Measurements from ENCODE around the gene ATP8B3.

ATP8B3 gene

DNA sequence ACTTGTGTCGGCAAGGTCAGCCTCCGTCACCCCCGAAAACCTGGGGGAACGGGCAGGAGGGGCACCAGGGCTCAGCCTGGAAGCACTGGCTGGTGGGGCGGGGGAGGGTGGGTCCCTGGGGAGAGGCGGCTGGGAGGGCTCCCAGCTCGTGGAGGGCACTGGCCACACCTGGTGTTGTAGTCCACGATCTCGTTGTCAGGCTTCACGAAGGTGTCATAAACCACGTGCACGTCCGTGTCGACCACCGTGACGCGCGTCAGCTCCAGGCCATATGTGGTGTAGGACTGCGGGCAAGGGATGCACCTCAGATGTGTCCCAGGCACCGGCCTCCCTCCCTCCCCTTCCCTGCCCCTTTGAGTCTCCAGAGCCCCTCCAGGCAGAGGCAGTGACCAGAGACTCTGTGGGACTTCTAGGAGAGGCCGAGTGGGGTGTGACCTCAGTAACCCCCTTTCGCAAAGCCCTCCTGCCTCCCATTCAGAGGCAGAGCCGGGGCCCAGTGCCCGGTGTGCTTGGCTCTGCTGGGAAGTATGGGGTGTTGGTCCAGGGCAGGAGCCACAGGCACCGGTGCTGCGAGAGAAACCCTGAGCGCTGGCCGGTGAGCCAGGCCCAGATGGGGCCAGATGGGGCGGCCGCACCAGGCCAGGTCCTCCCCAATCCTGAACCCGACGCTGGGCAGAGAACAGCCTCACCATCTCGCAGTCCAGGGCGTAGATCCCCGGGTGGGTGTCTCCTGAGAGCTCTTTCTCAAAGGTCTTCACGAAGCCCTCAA lies 4.6 kb upstream of the ATP8B3 start:
- DNase-seq (ENCODE audit: low read depth): no peak

DNA sequence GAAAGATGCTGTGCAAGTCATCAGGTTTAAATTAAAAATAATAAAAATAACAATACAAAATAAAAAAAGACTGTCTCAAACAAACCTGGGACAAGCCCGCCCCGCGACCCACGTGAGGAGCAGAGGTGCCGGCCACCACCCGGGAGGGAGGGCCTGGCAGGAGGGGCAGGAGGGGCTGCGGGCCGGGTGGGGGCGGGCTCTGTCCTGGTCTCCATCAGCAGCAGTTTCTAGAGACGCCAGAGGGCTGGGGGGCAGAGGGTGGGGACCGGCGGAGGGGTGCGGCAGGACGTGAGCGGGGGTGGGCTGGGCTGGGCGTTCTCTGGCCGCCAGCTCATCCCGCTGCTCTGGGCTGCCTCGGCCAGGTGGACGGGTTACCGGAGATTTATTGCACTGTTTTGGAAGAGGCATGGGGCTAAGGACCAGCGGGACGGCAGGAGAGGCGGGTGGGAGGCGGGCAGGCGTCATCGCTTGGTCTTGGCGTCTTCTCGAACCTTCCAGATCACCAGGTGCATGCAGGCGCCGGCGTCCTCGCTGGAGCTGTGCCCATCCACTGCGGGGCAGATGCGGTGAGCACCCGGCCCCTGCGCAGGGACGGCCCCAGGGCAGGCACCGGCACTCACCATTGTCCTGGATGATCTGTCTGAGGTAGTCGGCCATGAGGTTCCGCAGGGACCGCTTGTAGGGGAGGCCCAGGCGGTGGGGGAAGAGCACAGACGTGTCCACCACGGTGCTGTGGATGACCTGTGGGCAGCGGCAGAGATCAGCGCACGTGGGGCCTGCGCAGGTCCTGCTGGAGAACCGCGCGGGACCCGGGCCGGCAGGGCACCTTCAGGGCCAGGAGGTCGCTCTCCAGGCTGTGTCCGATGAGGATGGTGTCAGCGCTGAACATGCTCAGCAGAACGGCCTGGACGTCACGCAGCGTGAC lies 3.8 kb upstream of the ATP8B3 start:
- DNase-seq (ENCODE audit: low read depth): no peak

DNA sequence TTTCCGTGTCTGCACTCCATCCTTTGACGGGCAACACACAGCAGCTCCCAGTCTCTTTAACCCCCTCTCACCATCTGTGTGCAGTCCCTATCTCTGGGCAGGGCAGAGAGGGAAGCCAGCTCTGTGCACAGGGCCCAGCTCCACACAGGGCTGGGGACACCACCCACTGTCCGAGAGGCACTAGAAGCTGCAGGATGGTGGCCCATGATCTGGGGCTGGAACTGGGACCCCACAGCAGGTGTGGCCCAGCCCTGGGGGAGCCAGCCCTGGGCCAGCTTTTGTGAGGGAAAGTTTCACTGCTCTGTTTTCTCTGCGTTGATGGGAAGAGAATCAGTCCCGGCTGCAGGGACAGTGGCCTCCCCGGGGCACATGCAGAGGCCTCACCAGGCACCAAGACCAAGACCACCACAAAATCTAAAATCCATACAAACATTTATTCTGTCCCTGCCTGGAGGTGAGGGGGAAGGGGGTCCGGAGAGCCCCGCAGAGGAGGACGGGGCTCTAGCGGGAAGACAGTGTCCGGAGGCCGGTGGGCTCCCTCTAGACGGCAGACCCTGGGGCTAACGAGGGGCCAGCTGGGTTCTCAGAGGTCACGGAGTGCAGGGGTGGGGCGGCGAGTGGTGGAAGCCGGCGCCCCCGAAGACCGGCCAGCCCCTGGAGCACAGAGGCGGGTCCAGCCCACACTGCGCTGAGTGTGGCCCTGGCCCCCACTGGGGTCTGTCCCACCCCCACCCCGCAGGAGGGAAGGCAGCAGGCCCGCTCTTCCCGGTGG lies 2.9 kb upstream of the ATP8B3 start:
- no peak for DNase-seq (ENCODE audit: low read depth)

DNA sequence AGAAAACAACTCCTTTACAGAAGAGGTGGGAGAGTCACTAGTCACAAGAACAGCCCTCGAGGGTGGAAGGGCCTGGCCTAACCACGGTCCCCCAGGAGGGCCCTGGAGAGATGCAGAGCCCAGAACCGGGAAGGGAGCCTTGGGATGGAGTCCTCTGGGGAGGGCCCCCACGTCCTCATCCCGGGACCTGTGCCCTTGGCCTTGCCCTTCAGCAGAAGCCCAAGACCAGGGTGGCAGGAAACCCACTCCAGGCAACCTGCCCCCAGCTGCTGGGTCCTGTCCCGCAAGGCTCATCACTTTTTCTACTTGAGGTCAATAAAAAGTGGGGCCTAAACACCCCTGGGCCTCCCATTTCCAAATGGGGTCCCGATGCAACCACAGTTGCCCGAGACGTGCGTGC lies 2.3 kb upstream of the ATP8B3 start:
- no peak for DNase-seq (ENCODE audit: low read depth)

DNA sequence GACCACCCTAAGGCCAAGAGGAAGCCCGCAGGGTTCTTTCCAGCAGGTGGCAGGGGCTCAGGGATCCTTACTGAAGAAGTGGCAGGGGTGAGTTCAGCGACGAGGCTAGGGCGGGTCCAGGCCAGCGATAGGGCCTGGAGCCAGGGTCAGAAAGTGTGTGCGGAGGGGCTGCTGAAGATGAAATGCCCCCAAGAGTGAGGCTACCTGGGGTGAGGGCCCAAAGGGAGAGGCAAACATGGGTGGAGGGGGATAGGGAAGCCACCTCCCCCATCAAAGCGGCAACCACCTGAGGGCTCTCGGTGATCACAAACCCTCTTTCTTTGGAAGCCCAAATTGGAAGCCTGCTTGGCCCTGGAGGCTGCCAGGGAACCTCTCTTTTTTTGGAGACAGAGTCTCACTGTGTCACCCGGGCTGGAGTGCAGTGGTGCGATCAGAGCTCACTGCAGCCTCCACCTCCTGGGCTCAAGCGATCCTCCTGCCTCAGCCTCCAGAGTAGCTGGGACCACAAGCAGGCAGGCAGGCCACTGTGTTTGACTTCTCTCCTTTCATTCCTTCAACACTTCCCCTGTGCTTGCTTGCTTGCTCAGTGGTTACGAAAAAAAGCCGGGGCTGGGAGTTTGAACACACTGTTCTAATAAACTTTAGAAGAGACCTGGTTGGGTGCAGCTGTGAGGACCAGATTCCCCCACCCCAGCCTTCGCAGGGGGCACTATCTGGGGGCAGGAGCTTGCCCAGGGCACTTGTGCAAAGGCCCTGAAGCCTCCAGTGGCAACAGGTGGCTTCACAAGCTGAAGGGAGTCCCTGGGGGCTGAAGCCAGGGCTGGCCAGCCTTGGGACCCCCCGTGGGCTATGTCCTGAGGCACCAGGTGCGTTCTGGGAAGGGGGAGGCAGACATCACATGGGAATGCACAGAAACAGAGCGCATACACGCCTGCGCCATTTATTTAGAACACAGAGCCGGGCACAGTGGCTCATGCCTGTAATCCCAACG lies 1.4 kb upstream of the ATP8B3 start:
- no peak for DNase-seq (ENCODE audit: low read depth)

DNA sequence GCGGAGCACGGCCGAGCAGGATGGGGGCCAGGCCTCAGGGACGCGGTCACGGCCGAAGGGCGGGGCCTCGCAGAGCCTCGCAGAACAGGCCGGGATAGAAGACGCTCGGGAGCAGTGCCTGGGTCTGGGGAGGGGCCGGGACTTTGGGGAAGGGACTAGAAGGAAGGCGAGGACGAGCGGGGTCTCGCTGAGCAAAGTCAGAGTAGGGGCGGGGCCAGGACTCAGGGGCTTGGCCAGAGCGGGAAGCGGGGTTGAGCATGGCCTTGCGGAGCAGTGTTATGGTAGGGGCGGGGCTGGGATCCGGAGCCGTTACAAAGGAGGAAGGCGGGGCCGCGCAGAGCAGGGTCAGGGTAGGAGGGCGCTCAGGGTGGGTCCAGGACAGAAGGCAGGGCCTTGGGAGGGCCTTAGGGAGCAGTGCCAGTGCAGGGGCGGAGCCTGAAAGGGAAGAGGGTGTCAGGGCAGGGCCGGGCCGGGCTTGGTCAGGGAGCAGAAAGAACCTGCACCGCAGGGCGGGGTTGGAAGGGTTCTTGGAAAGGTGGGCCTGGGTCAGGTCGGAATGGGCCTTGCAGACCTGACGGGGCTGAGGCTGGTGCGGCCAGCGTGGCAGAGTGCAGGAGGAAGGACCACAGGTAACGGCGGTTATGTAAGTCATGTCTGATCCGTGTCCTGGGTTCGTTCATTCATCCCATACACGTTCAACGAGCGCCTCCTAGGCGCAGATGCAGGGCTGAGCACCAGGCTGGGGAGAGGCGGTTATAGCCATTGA lies 533 bp upstream of the ATP8B3 start:
- DNase-seq (ENCODE audit: low read depth): peak; percentile 60

DNA sequence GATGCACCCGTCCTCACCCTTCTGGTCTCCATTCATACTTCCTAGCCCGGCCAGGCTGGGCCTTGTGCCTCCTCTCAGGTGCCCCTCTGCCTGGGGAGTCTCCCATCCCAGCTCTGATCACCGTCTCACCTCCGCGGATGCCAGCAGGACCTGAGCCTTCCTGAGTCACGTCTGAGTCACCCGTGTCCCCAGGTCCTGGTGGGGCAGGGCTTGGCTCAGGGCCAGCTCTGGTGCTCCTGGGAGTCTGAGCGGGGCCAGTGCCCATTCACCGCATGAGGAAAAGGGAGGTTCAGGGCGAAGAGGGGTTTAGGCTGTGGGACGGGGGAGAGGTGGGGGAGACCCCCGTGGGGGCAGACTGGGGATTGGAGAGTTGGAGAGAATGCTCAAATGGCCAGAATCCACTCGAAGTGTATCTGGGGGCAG lies 593 bp downstream of the ATP8B3 start:
- peak; percentile 40 for DNase-seq (ENCODE audit: low read depth)

DNA sequence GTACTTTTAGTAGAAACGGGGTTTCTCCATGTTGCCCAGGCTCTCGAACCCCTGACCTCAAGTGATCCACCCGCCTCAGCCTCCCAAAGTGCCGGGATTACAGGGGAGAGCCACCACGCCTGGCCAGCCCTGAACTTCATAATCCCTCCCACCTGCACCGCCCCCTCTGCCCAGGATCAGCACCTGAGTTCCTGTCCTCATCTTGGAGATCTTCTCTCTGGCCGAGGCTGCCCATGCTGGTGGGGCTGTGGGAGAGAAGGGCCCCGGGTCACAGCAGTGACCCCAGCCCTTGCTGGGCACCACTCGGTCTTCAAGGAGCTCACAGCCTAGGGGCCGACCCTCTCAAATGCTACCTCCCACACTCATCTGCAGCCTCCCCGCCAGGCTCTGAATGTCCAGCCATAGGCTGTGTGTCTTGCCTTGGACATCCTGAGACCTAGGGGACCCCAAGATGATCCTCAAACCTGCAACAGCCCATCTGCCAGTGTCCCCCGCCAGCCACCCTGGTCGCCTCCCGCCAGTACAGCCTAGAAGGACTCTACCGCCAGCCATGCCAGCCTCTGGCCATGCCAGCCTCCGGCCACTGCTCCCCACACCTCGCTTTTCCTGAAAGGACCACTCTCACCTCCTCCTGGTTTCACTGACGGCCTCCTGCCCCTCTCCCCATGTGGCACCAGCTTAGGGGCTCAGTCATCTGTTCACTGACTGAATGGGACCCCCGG lies 1.5 kb downstream of the ATP8B3 start:
- DNase-seq (ENCODE audit: low read depth): no peak

DNA sequence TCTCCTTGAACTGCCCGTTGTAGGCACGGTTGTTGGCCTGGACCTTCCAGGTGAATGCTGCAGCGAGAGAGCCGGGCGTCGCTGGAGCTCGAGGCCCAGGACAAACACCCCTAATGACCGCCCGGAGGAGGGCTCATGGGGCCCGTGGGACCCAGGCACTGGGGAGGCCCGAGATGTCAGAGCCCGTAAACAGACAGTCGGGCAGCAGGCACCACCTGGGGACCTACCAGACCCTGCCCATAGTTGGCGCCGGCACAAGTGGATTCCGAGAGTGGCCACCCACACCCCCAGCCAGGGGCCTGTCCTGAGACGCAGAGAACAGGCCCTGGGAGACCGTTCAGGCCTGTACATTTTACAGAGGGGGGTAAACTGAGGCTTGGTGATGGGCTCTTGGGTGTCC lies 2.4 kb downstream of the ATP8B3 start:
- DNase-seq (ENCODE audit: low read depth): no peak

DNA sequence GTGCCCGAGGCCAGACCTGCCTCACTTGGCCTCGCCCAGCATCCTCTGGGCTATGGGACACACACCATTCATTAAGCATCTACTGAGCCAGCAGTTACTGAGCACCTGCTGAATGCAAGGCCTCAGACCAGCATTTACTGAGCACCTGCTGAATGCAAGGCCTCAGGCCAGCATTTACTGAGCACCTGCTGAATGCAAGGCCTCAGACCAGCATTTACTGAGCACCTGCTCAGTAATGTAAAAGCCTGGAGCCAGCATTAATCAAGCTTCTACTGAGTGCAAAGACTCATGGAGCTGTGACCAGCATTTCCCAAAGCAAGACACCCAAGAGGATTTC lies 3.7 kb downstream of the ATP8B3 start:
- no peak for DNase-seq (ENCODE audit: low read depth)

DNA sequence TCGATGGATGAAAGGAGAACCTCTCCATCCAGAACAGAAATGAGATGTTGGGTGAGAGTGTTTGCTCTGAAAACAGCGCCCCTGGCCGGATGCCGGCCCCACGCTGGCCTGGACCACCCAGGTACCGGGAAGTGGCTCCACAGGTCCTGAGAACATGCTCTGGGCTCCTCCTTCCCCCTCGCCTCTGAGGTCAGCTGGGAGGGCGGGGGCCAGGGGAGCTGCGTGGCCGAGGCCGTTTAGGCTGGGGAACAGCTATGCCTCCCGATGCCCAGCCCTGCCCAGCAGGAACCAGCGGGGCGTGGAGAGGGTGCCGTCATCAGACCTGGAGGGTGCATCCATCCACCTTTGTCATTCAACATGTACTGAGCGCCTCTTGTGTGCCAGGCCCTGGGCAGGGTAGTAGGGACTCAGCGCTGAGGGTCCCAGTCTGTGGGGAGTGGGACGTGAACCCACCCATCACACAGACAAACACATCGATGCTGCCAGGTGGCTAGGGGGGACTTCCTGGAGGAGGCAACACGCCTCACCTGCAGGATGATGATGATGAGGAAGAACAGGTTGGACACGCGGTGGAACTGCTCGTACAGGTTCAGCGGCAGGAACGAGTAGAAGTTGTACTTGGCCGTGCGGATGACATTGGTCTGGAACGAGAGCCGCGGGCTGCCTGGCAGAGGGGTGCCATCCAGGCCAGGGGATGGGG lies 4.2 kb downstream of the ATP8B3 start:
- no peak for DNase-seq (ENCODE audit: low read depth)

DNA sequence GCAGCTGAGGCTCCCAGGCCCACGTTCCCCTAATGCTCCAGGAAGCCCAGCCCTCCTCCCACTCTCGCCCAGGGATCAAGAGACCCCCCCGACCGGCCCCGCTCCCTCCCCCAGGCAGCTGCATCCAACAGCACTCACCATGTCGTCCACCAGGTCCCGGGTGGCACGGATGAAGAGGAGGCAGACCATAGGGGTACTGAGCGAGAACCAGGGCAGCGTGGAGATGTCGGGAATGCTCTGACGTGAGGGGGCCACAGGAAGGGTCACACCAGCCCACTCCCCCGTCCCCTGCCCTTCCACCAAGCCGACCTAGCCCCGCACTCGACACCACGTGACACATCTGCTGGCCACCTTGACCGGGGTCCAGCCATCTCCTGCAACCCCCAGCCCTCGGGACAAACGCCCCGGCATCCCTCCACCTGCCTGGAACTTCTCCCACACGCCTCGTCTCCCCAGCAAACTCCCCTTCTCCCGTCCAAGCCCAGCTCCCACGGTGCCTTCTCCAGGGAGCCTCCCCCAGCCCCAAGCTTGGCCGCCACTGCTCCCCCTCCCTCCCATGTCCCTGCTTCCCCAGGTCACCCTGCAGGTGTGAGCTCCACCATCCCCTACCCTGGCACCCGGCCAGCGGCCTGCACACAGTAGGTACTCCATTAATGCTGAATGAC lies 4.9 kb downstream of the ATP8B3 start:
- DNase-seq (ENCODE audit: low read depth): no peak

DNA sequence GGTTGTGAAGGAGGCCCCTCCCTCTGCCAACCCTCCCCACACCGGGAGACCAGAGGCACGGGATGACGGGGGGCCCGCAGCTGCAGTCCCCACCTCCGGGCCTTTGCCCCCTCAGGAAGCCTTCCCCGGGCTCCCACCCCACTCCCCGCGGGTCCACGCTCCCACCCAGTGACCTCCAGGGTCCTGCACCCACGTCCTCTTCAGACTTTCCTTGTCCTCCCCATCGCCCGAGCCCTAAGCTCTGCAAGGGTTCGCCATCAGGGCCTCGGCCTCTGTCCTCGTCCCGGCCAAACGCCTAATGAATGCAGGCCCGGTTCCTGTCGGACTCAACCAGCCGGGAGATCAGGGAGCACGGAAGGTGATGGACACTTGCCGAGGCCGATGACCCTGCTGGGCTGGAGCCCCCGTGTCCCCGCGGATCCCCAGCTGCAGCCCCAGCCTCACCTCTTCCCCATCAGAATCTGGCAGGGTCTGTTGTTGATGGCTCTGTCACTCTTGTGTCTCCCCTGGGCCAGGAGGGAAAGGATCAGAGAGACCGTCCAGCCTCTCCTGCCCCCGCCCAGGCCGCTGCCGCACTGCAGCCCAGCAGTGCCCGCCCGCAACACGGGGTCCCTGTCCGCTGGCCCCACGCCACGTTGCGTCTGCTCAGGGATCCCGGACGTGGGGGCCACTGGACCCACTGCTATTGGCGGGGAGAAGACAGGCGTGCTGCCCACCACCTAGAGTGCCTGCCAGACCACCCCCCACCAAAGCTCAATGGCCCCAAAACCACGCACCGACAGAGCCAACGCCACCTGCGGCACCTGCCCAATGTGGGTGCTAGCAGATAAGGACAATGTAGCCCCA lies 5.7 kb downstream of the ATP8B3 start:
- no peak for DNase-seq (ENCODE audit: low read depth)

DNA sequence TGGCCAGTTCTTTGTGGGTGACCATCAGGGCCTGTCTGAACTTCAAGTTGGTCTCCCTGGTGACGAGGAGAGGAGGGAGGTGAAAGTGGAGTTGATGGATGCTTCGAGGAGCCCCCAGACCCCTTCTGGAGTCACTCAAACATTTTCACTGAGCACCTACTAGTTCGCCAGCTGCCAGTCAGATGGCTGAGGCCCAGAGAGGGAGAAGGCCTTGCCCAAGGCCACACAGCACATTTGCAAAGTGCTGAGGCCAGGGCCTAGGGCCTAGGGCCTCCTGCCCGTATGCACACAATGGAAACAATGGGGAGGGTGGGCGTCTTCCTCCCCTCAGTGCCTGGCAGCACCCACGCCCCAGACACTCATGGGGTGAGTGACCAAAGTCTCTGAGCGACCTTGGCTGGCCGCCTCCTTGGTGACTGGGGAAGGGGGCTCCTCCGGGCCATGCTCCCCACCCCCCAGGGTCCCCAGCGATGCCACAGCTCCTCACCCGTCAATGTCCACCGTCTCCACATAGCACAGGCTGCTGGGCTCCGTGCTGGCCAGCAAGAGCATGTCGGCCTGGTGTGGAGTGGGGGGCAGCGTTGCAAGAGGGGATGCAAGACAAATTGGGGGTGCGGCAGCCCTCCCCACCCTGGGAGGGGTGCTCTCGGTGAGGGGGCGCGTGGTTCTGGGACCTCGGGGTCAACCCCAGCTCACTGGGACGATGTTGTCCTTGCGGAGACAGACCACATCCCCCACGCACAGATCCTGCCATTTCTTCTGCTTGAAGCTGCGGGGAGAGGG lies 6.5 kb downstream of the ATP8B3 start:
- no peak for DNase-seq (ENCODE audit: low read depth)

DNA sequence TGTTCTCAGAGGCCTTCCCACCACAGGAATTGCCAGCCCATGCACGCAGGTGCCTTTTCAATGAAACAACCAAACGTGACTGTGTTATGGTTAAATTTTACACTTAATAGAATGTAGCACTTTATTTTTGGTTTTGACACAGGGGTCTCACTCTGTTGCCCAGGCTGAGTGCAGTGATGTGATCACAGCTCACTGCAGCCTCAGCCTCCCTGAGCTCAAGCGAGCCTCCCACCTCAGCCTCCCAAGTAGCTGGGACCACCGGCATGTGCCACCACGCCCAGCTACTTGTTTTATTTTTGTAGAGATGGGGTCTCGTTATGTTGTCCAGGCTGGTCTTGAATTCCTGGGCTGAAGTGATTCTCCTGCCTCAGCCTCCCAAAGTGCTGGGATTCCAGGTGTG lies 7.2 kb downstream of the ATP8B3 start:
- DNase-seq (ENCODE audit: low read depth): no peak

DNA sequence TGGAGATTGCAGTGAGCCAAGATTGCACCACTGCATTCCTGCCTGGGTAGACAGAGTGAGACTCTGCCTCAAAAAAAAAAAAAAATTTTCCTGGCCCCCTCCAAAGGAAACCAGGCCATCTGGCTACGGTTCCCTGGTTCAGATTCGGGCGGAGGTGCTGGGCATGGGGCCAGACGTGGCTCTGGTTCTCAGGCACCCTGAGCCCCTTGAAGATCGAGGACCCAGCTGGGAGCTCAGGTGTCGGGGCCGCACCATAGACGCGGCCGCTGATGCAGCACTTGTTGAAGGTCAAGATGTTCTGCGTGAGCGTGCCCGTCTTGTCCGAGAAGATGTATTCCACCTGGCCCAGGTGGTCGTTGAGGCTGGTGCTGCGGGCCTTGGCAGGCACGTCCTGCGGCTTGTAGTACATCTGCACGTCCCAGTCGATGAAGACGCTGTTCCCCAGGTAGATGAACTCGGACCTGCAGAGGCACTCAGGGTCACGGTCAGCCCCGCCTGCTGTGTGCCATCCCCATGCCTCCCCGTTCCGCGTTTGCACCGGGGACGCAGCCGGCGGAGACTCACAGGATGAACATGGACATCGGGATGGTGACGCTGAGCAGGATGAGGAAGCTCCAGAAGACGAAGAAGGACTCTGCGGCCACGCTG lies 12.3 kb downstream of the ATP8B3 start:
- no peak for DNase-seq (ENCODE audit: low read depth)
